SU-DHL-6 (cell line): ENCODE results near the gene ZFYVE9.

ENCODE experiments used
- CTCF ChIP-seq: fragments of 200-600 bp; sonication (generic); IDR thresholded peaks from one replicate; pipeline ENCODE4 v1.5.1; 2017; ENCODE audit warnings: antibody characterized with exemption, mild to moderate bottlenecking, low read length, moderate library complexity; ENCODE audit not compliant: insufficient read depth, poor library complexity, severe bottlenecking
- EZH2phosphoT487 ChIP-seq: fragments of 200-600 bp; sonication (generic), shearing (Covaris generic); conservative IDR thresholded peaks from 2 replicates; pipeline ENCODE4 v1.6.1; 2018; ENCODE audit warnings: mild to moderate bottlenecking, antibody characterized with exemption, low read length, moderate library complexity, mixed read lengths

GRCh38 chr1:52096216-52096615 lies 45.7 kb upstream of the ZFYVE9 start:
- no peak for TF ChIP-seq CTCF
- no peak for TF ChIP-seq EZH2phosphoT487
